GM12878 (cell line): ENCODE results near the gene ASMTL. TPM values are rescaled to one million over a fixed set of nuclear protein-coding genes. Genes with fewer than 3 reads are reported as not detected.

Source experiments
- ATAC-seq: fragments of 200-7000 bp; cut with Tn5 transposase; 3 replicates; pipeline ENCODE4 v1.9.1; 2020; ENCODE audit warnings: mild to moderate bottlenecking, moderate library complexity
- BruUV-seq: library from RNA; stranded (reverse); fragments of 400-500 nt; replicated peaks from 2 replicates; lab custom pipeline; 2021; lab: Mats Ljungman, UMichigan
- CTCF ChIA-PET: fragments of 300-600 bp; sonication (Branson Sonifier 250); formaldehyde crosslinking; extraction: SDS; loops from one replicate; lab custom pipeline; 2021; ENCODE audit warnings: inconsistent platforms; lab: Yijun Ruan, JAX
- POLR2A ChIA-PET: fragments of 350-600 bp; formaldehyde crosslinking; extraction: SDS; loops from one replicate; lab custom pipeline; 2021; ENCODE audit warnings: inconsistent platforms; lab: Charles Lee
- RAD21 ChIA-PET: fragments of 300-600 bp; sonication (Branson Sonifier 250); formaldehyde crosslinking; loops from one replicate; lab custom pipeline; 2023; ENCODE audit warnings: antibody characterized with exemption; ENCODE audit not compliant: unreplicated experiment; lab: Charles Lee
- SMC1A ChIA-PET: fragments of 300-600 bp; sonication (Branson Sonifier 250); formaldehyde crosslinking; loops from one replicate; lab custom pipeline; 2023; ENCODE audit not compliant: unreplicated experiment, uncharacterized antibody; lab: Charles Lee
- DNase-seq: peaks from one replicate; pipeline ENCODE4 v3.0.0-alpha.2; 2011; ENCODE audit warnings: low read depth, low spot score
- FAIRE-seq: peaks from 3 replicates; lab custom pipeline; 2011; peaks lifted over from hg19 to GRCh38; lab: Jason Lieb, UNC
- H2AFZ ChIP-seq: 2 replicates; pipeline ENCODE4 v1.6.0; 2011; ENCODE audit warnings: low read depth, low read length, control low read depth; ENCODE audit not compliant: control insufficient read depth
- H3K27ac ChIP-seq: 2 replicates; pipeline ENCODE4 v1.5.1; 2011; ENCODE audit warnings: control low read depth; ENCODE audit not compliant: control insufficient read depth, insufficient read depth
- H3K27me3 ChIP-seq, 2 experiments: replicated peaks in 1 of 2; 2 replicates each; pipeline versions ENCODE4 v1.6.0 to v1.6.1; 2011; ENCODE audit warnings: low read length in 1 of 2; ENCODE audit not compliant: control insufficient read depth in 2 of 2, insufficient read depth in 2 of 2
- H3K36me3 ChIP-seq, 2 experiments: 2 replicates each; pipeline ENCODE4 v1.5.1; 2011; ENCODE audit warnings: low read length in 1 of 2; ENCODE audit not compliant: control insufficient read depth in 2 of 2, insufficient read depth in 2 of 2
- H3K4me1 ChIP-seq: 2 replicates; pipeline ENCODE4 v1.6.1; 2011; ENCODE audit warnings: mild to moderate bottlenecking, low read length, moderate library complexity, mixed read lengths; ENCODE audit not compliant: control insufficient read depth, insufficient read depth
- H3K4me2 ChIP-seq: 2 replicates; pipeline ENCODE4 v1.6.0; 2011; ENCODE audit warnings: control low read depth; ENCODE audit not compliant: control insufficient read depth, insufficient read depth
- H3K4me3 ChIP-seq: fragments of 200-600 bp; sonication (generic); 2 replicates; pipeline ENCODE4 v1.5.1; 2016
- H3K79me2 ChIP-seq: 2 replicates; pipeline ENCODE4 v1.6.0; 2011; ENCODE audit warnings: low read length; ENCODE audit not compliant: control insufficient read depth, insufficient read depth
- H3K9ac ChIP-seq: 2 replicates; pipeline ENCODE4 v1.8.0; 2011; ENCODE audit warnings: low read length, control low read depth, mixed read lengths; ENCODE audit not compliant: control insufficient read depth, insufficient read depth
- H3K9me3 ChIP-seq: replicated peaks from 3 replicates; pipeline ENCODE4 v1.5.1; 2011; ENCODE audit warnings: mild to moderate bottlenecking, low read length; ENCODE audit not compliant: control insufficient read depth, insufficient read depth
- H4K20me1 ChIP-seq: 2 replicates; pipeline ENCODE4 v1.6.0; 2011; ENCODE audit not compliant: control insufficient read depth, insufficient read depth
- ATF7 ChIP-seq: fragments of 450-650 bp; IDR thresholded peaks from 2 replicates; pipeline ENCODE4 v1.6.1; 2016; ENCODE audit warnings: low read depth, mild to moderate bottlenecking
- CTCF ChIP-seq, 3 experiments: IDR thresholded peaks in 2 of 3; conservative IDR thresholded peaks in 1 of 3; 2 replicates each; pipeline ENCODE4 v1.5.1; 2011; ENCODE audit warnings: low read depth in 3 of 3, low read length in 3 of 3, mild to moderate bottlenecking in 3 of 3, control low read depth in 2 of 3, moderate library complexity in 2 of 3, inconsistent platforms in 1 of 3, mixed read lengths in 1 of 3; ENCODE audit not compliant: control insufficient read depth in 2 of 3, insufficient read depth in 1 of 3; ENCODE audit errors: extremely low read depth in 1 of 3
- FOXM1 ChIP-seq: IDR thresholded peaks from 2 replicates; pipeline ENCODE4 v1.6.1; 2012; ENCODE audit warnings: low read depth, mild to moderate bottlenecking, inconsistent platforms, low read length, moderate library complexity
- GATAD2B ChIP-seq: fragments of 450-650 bp; conservative IDR thresholded peaks from 2 replicates; pipeline ENCODE4 v1.6.1; 2017; ENCODE audit warnings: low read depth, mild to moderate bottlenecking, moderate library complexity
- HCFC1 ChIP-seq: fragments of 150-350 bp; IDR thresholded peaks from 2 replicates; pipeline ENCODE4 v1.6.1; 2014; ENCODE audit warnings: low read length
- IRF4 ChIP-seq: IDR thresholded peaks from 2 replicates; pipeline ENCODE4 v1.6.1; 2011; ENCODE audit warnings: low read depth, low read length
- IRF5 ChIP-seq: fragments of 450-650 bp; IDR thresholded peaks from 2 replicates; pipeline ENCODE4 v1.6.1; 2017; ENCODE audit warnings: borderline replicate concordance
- MEF2A ChIP-seq: IDR thresholded peaks from 2 replicates; pipeline ENCODE4 v1.6.1; 2011; ENCODE audit warnings: low read depth, mild to moderate bottlenecking, low read length, moderate library complexity; ENCODE audit not compliant: insufficient read depth
- MEF2B ChIP-seq: fragments of 450-650 bp; IDR thresholded peaks from 2 replicates; pipeline ENCODE4 v1.6.1; 2018; ENCODE audit warnings: mild to moderate bottlenecking, moderate library complexity; ENCODE audit not compliant: partially characterized antibody, poor library complexity, severe bottlenecking
- NBN ChIP-seq: fragments of 450-650 bp; IDR thresholded peaks from 2 replicates; pipeline ENCODE4 v1.6.1; 2016
- NFYA ChIP-seq: IDR thresholded peaks from 2 replicates; pipeline ENCODE4 v1.6.1; 2011; ENCODE audit warnings: low read depth, mild to moderate bottlenecking, low read length, improper control_type of control experiment, borderline replicate concordance
- RAD51 ChIP-seq: fragments of 450-650 bp; IDR thresholded peaks from 2 replicates; pipeline ENCODE4 v1.6.1; 2016; ENCODE audit warnings: moderate library complexity, mild to moderate bottlenecking, inconsistent platforms
- RELB ChIP-seq: fragments of 450-650 bp; IDR thresholded peaks from 2 replicates; pipeline ENCODE4 v1.6.1; 2017; ENCODE audit warnings: low read depth, mild to moderate bottlenecking, moderate library complexity
- SKIL ChIP-seq: fragments of 450-650 bp; IDR thresholded peaks from 2 replicates; pipeline ENCODE4 v1.6.1; 2017; ENCODE audit warnings: mild to moderate bottlenecking, low read depth, inconsistent platforms; ENCODE audit not compliant: poor library complexity, severe bottlenecking
- TARDBP ChIP-seq: IDR thresholded peaks from 2 replicates; pipeline ENCODE4 v1.6.1; 2016; ENCODE audit warnings: borderline replicate concordance
- YY1 ChIP-seq: IDR thresholded peaks from 2 replicates; pipeline ENCODE4 v1.6.1; 2011; ENCODE audit warnings: low read depth, mild to moderate bottlenecking, low read length
- ZNF274 ChIP-seq: IDR thresholded peaks from one replicate; pipeline ENCODE4 v1.8.0; 2011; ENCODE audit not compliant: insufficient read length, insufficient read depth
- WGBS: methylation state at CpG from one replicate; pipeline ENCODE4 v1.1.6; 2016; ENCODE audit warnings: low lambda C conversion rate; ENCODE audit not compliant: insufficient replicate concordance, insufficient coverage; ENCODE audit errors: missing lambda C conversion rate; 5-methylcytosine and 5-hydroxymethylcytosine counted together
- in situ Hi-C: fragments of 300-500 bp; cut with MboI; formaldehyde crosslinking; loops from 9 replicates; pipeline ENCODE4 v1.14.3; 2018; ENCODE audit warnings: mixed read lengths
- intact Hi-C: fragments of 100-400 bp; cut with micrococcal nuclease; formaldehyde crosslinking; loops from one replicate; pipeline ENCODE4 v1.14.2; 2022; ENCODE audit not compliant: unreplicated experiment
- polyA plus RNA-seq, 11 experiments: library from polyadenylated mRNA; depleted of rRNA in 4 of 11; unstranded in 6 of 11; stranded (reverse) in 5 of 11; fragments of >200 nt; fragmentation: Nextera tagmentation in 4 of 11; fragmentation: Illumina TruSeq in 1 of 11; extraction: Ambion mirVana in 4 of 11; extraction: Trizol in 1 of 11; gene quantifications; 1 replicate in 1 of 11; 2 replicates in 10 of 11; pipeline versions ENCODE4 v1.2.1 to v1.2.3, GENCODE V29; 2011 to 2016; ENCODE audit warnings: inconsistent platforms in 2 of 11, missing spikeins in 2 of 11, low read depth in 1 of 11
- total RNA-seq, 4 experiments: library from RNA; depleted of rRNA in 3 of 4; stranded (reverse); fragments of >200 nt in 3 of 4; fragmentation: Illumina TruSeq in 1 of 4; extraction: Trizol in 1 of 4; gene quantifications; 2 replicates each; pipeline versions ENCODE4 v1.2.1 to v1.2.3, GENCODE V29; 2013 to 2021

ASMTL gene
- total and polyA plus RNA-seq, 10 of the 15 experiments (the other 5 are each of a cell fraction or from before 2014, with no cell fraction given): 1.6 to 51.9 (median 32.1) TPM

- no peak for TF ChIP-seq HCFC1
- no peak for TF ChIP-seq FOXM1
Observed at GRCh38 chrX:1442016-1442665, 10.6 kb downstream of the ASMTL start (continued).

- WGBS: 96% methylated on average over 6 of the region's 6 CpGs
- H3K4me3 ChIP-seq: no peak overlapping the region
- intact Hi-C loops: no loop called here
- H3K79me2 ChIP-seq: peaks cover 2% of the 10 kb centered on the region
- no peak overlapping the region for H3K9ac ChIP-seq
- H3K27ac ChIP-seq: no peak overlapping the region
- H3K4me1 ChIP-seq: no peaks in the 10 kb centered on the region
- FAIRE-seq (no peak), ATAC-seq (no peak), DNase-seq (no peak)
- no peak overlapping the region for H2AFZ ChIP-seq
- ChIA-PET POLR2A (no interaction called here), RAD21 (no interaction called here), SMC1A (no interaction called here), CTCF (no interaction called here)
- H3K9me3 ChIP-seq: peaks cover 12% of the 10 kb centered on the region; the same call in 2 of the 3 replicates
- no peak overlapping the region for H3K4me2 ChIP-seq
- H3K27me3 ChIP-seq: no peaks in the 10 kb centered on the region
- in situ Hi-C loops: no loop called here
- no TSS peak for BruUV-seq
- peaks cover 20 to 25% of the 10 kb centered on the region in 2 experiments; a peak in 3 of 4 replicates for H3K36me3 ChIP-seq
- no peaks in the 10 kb centered on the region for H4K20me1 ChIP-seq
- no peak for TF ChIP-seq YY1
- no peak for TF ChIP-seq NBN
- TF ChIP-seq GATAD2B: no peak
- TF ChIP-seq RAD51: no peak
- TF ChIP-seq CTCF (IDR thresholded peaks at IDR 0.05 in 2 of 3, conservative IDR thresholded peaks at IDR 0.05 in 1 of 3; ENCODE audit: control insufficient read depth in 2 of 3, extremely low read depth in 1 of 3, insufficient read depth in 1 of 3, low read depth in 3 of 3, low read length in 3 of 3): no peak
- no peak for TF ChIP-seq SKIL
- TF ChIP-seq IRF5: no peak
- no peak for TF ChIP-seq ZNF274
- TF ChIP-seq ATF7: no peak
- TF ChIP-seq MEF2B: no peak
- TF ChIP-seq TARDBP: no peak
- no peak for TF ChIP-seq IRF4
- no peak for TF ChIP-seq RELB
- no peak for TF ChIP-seq MEF2A
- no peak for TF ChIP-seq NFYA
Observed at GRCh38 chrX:1440506-1440905, 12.2 kb downstream of the ASMTL start.
